Sigmoid colon (tissue), 7 donors: Measurements from ENCODE around the gene EFNA4. TPM values are rescaled to one million over a fixed set of nuclear protein-coding genes. Genes with fewer than 3 reads are reported as not detected.

ENCODE experiments used
- DNase-seq: peaks from one replicate; pipeline ENCODE4 v3.0.0-alpha.2; 2019
- H3K27ac ChIP-seq, 4 donors: fragments of 200-600 bp; sonication (generic); one replicate each; pipeline ENCODE4 v1.5.1; 2016 to 2019; ENCODE audit warnings: mild to moderate bottlenecking in 1 of 4
- H3K27me3 ChIP-seq, 3 donors: fragments of 200-600 bp; sonication (generic); one replicate each; pipeline ENCODE4 v1.5.1; 2019; ENCODE audit warnings: mild to moderate bottlenecking in 1 of 3
- H3K36me3 ChIP-seq, 4 donors: fragments of 200-600 bp; sonication (generic); one replicate each; pipeline ENCODE4 v1.5.1; 2016 to 2019
- H3K4me1 ChIP-seq, 4 donors: fragments of 200-600 bp; sonication (generic); one replicate each; pipeline ENCODE4 v1.5.1; 2017 to 2019
- H3K4me3 ChIP-seq, 4 donors: fragments of 200-600 bp; sonication (generic); one replicate each; pipeline ENCODE4 v1.5.1; 2017 to 2019; ENCODE audit warnings: mild to moderate bottlenecking in 2 of 4, moderate library complexity in 1 of 4
- H3K9me3 ChIP-seq, 4 donors: fragments of 200-600 bp in 3 of 4; sonication (generic) in 3 of 4; one replicate each; pipeline versions ENCODE4 v1.5.1 to v1.6.1; 2013 to 2019
- EP300 ChIP-seq, 4 donors: sonication (generic); formaldehyde crosslinking; IDR thresholded peaks; one replicate each; pipeline ENCODE4 v1.6.1; 2017; ENCODE audit warnings: antibody characterized with exemption in 4 of 4
- POLR2A ChIP-seq, 2 donors: fragments of 450-650 bp; IDR thresholded peaks; one replicate each; pipeline ENCODE4 v1.6.1; 2016; ENCODE audit warnings: antibody characterized with exemption in 2 of 2, mild to moderate bottlenecking in 2 of 2, moderate library complexity in 2 of 2
- POLR2AphosphoS5 ChIP-seq, 4 donors: sonication (generic); formaldehyde crosslinking; IDR thresholded peaks; one replicate each; pipeline ENCODE4 v1.6.1; 2017; ENCODE audit warnings: antibody characterized with exemption in 4 of 4
- WGBS, 2 donors: extraction: QIAGEN DNeasy Blood & Tissue Kit; methylation state at CpG; one replicate each; pipeline ENCODE4 v1.1.7; 2013; 5-methylcytosine and 5-hydroxymethylcytosine counted together
- intact Hi-C: fragments of 100-400 bp; cut with DNase I; formaldehyde crosslinking; loops from one replicate; pipeline ENCODE4 v1.15.1; 2023
- polyA plus RNA-seq, 3 donors: library from polyadenylated mRNA; stranded (reverse); fragments of 200-250 nt; gene quantifications; one replicate each; pipeline ENCODE4 v1.2.3, GENCODE V29; 2013
- total RNA-seq, 4 donors: library from RNA; depleted of rRNA; stranded (reverse); fragments of >200 nt; gene quantifications; one replicate each; pipeline ENCODE4 v1.1.0, GENCODE V29; 2016
- TF ChIP-seq, protein P1 (sequence below), 4 experiments: fragments of 450-650 bp in 3 of 4; fragments of 200-600 bp in 1 of 4; IDR thresholded peaks; one replicate each; pipeline ENCODE4 v1.5.1; 2016 to 2019; ENCODE audit warnings: antibody characterized with exemption in 4 of 4, mild to moderate bottlenecking in 3 of 4, moderate library complexity in 2 of 4
- donor health status: healthy with polysubstance abuse.
- donor health status: Bipolar disorder and iron deficiency.
- donor health status: healthy.

Gene EFNA4
- total and polyA plus RNA-seq, 7 donors: 1.6 to 22.2 (median 5.0) TPM

DNA sequence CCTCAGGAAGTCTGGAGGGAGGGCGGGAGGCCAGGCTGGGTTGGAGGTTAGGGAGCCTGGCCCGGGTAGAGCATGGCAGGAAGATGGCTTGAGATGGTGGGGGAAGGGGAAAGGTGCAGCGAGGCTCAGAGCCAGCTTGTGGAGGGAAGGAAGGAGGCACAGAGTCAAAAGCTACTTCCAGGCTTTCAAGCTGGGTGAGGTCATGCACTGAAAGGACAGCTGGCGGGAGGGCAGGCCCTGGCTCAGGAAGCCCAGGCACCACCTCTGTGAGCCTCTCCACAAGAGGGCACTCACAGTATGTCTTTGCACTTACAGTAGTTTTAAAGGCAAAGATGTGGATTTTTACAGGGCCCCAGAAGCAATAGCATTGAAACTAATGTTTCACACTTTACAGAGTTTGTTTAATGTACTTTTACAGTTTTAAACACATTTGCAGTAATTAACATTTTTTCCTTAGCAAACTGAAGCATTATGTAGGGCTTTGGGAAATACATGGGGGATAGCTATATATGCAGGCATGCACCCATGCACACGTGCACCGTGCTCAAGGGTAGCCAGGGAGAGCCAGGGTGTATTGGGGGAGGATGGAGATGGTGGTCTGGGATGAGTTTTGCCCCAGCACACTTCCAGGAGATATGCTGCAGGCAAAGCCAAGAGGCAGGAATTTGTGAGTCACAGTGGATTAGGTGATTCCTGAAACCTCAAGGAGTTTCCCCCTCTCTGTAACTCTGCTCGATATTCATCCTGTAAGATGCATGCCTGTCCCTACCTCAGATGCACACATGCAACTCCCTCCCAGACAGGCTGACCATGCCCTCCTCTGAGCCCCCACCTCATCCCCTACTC, 18.5 kb upstream of the EFNA4 start:
- DNase-seq: peak; percentile 85
- TF ChIP-seq, protein P1, sequence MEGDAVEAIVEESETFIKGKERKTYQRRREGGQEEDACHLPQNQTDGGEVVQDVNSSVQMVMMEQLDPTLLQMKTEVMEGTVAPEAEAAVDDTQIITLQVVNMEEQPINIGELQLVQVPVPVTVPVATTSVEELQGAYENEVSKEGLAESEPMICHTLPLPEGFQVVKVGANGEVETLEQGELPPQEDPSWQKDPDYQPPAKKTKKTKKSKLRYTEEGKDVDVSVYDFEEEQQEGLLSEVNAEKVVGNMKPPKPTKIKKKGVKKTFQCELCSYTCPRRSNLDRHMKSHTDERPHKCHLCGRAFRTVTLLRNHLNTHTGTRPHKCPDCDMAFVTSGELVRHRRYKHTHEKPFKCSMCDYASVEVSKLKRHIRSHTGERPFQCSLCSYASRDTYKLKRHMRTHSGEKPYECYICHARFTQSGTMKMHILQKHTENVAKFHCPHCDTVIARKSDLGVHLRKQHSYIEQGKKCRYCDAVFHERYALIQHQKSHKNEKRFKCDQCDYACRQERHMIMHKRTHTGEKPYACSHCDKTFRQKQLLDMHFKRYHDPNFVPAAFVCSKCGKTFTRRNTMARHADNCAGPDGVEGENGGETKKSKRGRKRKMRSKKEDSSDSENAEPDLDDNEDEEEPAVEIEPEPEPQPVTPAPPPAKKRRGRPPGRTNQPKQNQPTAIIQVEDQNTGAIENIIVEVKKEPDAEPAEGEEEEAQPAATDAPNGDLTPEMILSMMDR (IDR thresholded peaks at IDR 0.05): peak; percentile 22 to 73 (median 66)
- TF ChIP-seq POLR2AphosphoS5 (IDR thresholded peaks at IDR 0.05) (no peak), POLR2A (IDR thresholded peaks at IDR 0.05) (no peak), EP300 (IDR thresholded peaks at IDR 0.05) (no peak)
- Histone ChIP-seq H3K4me1 (peaks cover 0 to 16% (median 12%) of the 10 kb centered on the region in 4 donors), H3K36me3 (no peaks in the 10 kb centered on the region), H3K27ac (peak overlapping the region in 1 of 4 donors; percentile 18), H3K27me3 (no peaks in the 10 kb centered on the region), H3K4me3 (no peak overlapping the region), H3K9me3 (no peaks in the 10 kb centered on the region)
- intact Hi-C loops: loop anchor here (1.0 kb wide), 1 partner anchor 16 kb away; no protein-coding TSS in a partner anchor
- 46 to 58% methylated on average over 7 of the region's 7 CpGs for WGBS, 2 donors

DNA sequence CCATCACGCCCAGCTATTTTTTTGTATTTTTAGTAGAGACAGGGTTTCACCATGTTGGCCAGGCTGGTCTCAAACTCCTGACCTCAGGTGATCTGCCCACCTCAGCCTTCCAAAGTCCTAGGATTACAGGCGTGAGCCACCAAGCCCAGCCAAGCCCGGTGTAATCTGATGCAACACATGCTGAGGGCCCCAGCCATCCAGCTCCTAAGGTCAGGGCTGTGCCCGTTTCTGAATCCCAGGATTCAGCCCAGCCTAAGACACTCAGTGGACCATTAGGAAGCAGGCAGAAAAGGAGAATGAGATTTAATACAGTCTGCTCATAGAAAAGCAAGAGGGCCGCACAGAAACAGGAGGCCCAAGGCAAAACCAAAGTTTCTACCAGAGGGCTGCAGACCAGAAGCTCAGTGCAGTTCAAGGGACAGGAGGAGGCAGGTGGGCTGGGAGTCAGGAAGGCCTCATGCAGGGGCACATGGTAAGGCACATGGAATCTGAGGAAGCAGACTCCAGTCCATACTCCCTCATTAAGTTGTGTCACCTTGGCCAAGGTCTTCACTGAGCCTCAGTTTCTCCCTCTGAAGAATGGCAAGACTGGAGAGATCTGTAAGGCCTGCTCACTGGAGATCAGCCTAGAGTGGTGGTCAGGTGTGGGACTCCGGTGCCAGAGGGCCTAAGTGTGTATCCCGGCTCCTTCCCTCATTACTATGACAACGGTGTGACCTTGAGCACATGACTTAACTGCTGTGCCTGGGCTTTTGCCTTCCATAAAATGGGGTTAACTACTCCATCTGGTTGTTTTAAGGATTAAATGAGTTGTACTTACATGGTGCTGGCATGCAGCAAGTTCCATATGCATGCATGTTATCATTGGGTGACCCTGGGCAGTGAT, 14.8 kb upstream of the EFNA4 start:
- WGBS, 2 donors: 79 to 91% methylated on average over 8 of the region's 8 CpGs
- Histone ChIP-seq H3K4me1 (peaks cover 0 to 37% (median 28%) of the 10 kb centered on the region in 4 donors), H3K27me3 (no peaks in the 10 kb centered on the region), H3K4me3 (no peak overlapping the region), H3K9me3 (no peaks in the 10 kb centered on the region), H3K27ac (no peak overlapping the region), H3K36me3 (peaks cover 0 to 6% (median 0%) of the 10 kb centered on the region in 4 donors)
- intact Hi-C loops: no loop called here
- no peak for TF ChIP-seq POLR2A (IDR thresholded peaks at IDR 0.05)
- TF ChIP-seq POLR2AphosphoS5 (IDR thresholded peaks at IDR 0.05): no peak
- TF ChIP-seq EP300 (IDR thresholded peaks at IDR 0.05): no peak
- TF ChIP-seq, protein P1 (IDR thresholded peaks at IDR 0.05): no peak
- DNase-seq: no peak

DNA sequence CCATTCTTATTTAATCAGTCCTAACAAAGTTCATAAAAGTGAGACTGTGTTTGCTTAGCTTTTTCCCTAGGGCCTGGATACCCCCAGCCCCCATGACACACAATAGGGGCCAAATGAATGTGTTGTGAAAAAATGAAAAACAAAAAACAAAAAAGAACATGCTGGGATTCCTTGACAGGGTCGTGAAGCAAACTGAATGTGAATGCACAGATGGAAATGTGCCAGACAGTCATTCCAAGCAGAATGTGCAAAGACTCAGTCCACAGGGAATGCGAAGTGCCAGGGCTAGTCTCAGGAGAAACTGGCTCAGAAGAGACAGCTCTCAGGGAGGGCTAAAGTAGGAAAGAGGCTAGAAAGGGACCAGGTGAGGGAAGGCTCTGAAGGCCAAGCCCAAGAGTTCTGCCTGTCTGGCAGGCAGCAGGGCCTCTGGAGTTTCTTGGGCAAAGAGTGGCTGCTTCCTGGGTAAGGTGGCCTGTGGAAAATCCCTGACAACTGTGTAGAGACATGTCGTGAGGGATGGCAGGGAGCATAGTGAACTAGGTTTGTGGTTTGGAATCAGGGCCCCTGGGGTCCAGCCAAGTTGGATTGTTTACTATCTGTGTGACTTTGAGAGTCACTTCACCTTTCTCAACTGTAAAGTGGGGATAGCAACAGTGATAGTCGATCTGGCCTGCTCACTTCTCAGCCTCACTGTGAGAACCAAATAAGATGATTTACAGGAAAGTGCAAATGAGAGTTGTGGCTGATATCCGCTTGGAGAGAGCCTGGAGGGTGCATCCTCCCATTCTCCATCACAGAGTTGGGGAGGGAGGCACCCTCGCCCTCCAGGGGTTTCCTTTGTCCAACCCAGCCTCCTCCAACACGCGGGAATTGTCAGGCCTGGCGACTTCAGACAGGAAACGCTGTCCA, 13.6 kb upstream of the EFNA4 start:
- peaks cover 0 to 33% (median 23%) of the 10 kb centered on the region in 4 donors for H3K4me1 ChIP-seq
- TF ChIP-seq POLR2A (IDR thresholded peaks at IDR 0.05): no peak
- peak in 1 of 4 donors; percentile 30 for TF ChIP-seq POLR2AphosphoS5 (IDR thresholded peaks at IDR 0.05)
- peaks cover 0 to 17% (median 7%) of the 10 kb centered on the region in 4 donors for H3K36me3 ChIP-seq
- H3K9me3 ChIP-seq: no peaks in the 10 kb centered on the region
- H3K4me3 ChIP-seq: peak overlapping the region; percentile 49 to 85 (median 68)
- intact Hi-C loops: loop anchor here (2.0 to 10.0 kb wide), 3 partner anchors 35 to 495 kb away; partner anchors contain the start of genes UBE2Q1 and ZBTB7B
- H3K27me3 ChIP-seq: no peaks in the 10 kb centered on the region
- H3K27ac ChIP-seq: peak overlapping the region; percentile 92 to 96 (median 92)
- WGBS, 2 donors: 10 to 21% methylated on average over 10 of the region's 10 CpGs
- no peak for DNase-seq

DNA sequence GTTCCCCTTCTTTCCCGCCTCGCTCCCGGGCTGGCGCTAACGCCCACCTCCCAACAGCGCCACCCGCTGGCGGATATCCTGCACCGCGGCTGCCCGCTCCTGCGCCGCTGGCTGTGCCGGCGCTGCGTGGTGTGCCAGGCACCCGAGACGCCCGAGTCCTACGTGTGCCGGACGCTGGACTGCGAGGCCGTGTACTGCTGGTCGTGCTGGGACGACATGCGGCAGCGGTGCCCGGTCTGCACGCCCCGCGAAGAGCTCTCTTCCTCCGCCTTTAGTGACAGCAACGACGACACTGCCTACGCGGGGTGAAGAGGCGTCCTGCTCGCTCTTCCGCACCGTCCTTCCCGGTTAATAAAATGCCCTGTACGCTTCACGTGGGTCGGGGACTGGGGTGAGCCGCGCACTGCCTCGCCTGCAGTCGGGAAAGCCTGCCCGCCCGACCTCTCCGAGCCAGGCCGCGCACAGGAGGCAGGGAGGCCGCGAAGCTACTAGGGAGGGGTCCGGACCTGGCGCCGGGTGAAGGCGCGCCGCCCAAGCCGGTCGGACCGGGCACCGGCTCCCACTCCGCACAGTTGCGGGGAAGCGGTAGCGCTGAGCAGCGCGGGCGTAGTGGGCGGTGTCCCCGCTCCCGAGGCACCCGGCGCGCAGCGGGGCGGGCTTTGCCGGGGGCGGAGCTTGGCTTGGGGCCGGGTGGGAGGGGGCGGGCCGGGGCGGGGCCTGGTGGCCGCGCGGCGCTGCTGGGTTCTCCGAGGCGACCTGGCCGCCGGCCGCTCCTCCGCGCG, 12.8 kb upstream of the EFNA4 start, which contains the start of gene ADAM15:
Gene ADAM15, plus strand, starts transcription at position 757 of the 782 bp plus-strand sequence. CDS start 71 bp downstream, outside the sequence.
- Histone ChIP-seq H3K36me3 (peaks cover 5 to 26% (median 9%) of the 10 kb centered on the region in 4 donors), H3K4me1 (peaks cover 0 to 33% (median 22%) of the 10 kb centered on the region in 4 donors), H3K4me3 (peak within 1 kb of the TSS; percentile 57 to 85 (median 68)), H3K27me3 (no peaks in the 10 kb centered on the region), H3K9me3 (no peaks in the 10 kb centered on the region), H3K27ac (peak within 1 kb of the TSS; percentile 92 to 96 (median 92))
- WGBS, 2 donors: 0% methylated on average over 99 of the region's 99 CpGs
- intact Hi-C loops: loop anchor here (2.0 to 10.0 kb wide), 3 partner anchors 34 to 496 kb away; partner anchors contain the start of genes UBE2Q1 and ZBTB7B
- TF ChIP-seq POLR2AphosphoS5 (IDR thresholded peaks at IDR 0.05) (peak; percentile 43 to 87 (median 65)), EP300 (IDR thresholded peaks at IDR 0.05) (no peak), POLR2A (IDR thresholded peaks at IDR 0.05) (peak in 1 of 2 donors; percentile 62)
- TF ChIP-seq, protein P1 (IDR thresholded peaks at IDR 0.05): peak; percentile 88 to 94 (median 94)
- DNase-seq: peak; percentile 93
